Measurements from ENCODE around the gene LY6G5C.

Gene LY6G5C, protein sequence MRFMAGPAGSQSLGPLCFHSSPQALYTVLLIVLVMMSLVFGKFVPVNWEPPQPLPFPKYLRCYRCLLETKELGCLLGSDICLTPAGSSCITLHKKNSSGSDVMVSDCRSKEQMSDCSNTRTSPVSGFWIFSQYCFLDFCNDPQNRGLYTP

DNA sequence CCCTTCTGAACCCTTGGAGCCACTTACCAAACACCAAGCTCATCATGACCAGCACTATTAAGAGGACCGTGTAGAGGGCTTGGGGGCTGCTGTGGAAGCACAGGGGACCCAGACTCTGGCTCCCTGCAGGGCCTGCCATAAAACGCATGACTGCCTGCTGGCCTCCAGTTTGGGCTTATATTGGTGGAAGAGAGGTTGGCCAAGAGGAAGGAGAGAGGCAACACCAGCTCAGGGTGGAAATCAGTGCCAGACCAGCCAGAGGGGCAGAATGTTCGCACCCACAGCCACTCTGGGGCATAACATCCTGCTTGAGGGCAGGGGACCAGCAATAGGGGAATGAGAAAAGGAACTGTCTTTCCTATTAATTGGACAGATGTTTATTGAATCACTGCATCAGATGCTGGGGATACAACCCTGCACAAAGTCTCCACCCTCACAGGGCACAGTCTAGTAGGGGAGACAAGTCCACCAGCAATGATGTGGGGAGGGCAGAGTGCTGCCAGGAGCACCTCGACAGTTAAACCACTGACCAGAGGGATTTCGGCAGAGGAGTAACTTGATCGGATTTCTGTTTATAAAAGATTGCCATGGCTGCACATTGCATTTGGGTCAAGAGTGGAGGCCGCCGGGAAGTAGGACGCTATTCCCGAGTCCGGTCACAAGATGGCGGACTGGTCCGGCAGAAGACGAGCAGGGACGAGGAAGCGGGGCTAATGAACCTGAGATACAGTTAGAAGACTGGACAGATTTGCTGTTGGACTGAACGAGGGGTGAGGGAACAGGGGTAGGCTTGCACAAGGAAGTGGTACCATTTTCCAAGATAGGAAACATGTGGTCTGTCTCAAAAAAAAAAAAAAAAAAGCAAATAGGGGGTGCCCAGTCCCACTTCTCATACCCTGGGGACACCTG lies at the start of gene LY6G5C:
TSS of gene LY6G5C (minus strand) at position 842 of the 909 bp plus-strand sequence. CDS start at position 148, 694 bp downstream.
- peaks cover 2% of the 10 kb centered on the region for H3K4me1 ChIP-seq (ENCODE audit: insufficient read depth, insufficient read length)
- H3K4me3 ChIP-seq (ENCODE audit: insufficient read length, low read depth), result peak within 1 kb of the TSS; percentile 45
- peak within 1 kb of the TSS; percentile 76 for H3K9ac ChIP-seq (ENCODE audit: insufficient read length, low read depth)
- H3K36me3 ChIP-seq (ENCODE audit: insufficient read depth, insufficient read length, low read length), result peaks cover 19% of the 10 kb centered on the region
- no peaks in the 10 kb centered on the region for H3K9me3 ChIP-seq (ENCODE audit: insufficient read depth, low read length)
- H3K27me3 ChIP-seq (ENCODE audit: insufficient read depth, insufficient read length), result no peaks in the 10 kb centered on the region
- DNase-seq (ENCODE audit: low read depth, low spot score), result peak; percentile 50
- TF ChIP-seq ZNF274 (IDR thresholded peaks at IDR 0.05; ENCODE audit: low read depth, low read length) (no peak), SUZ12 (IDR thresholded peaks at IDR 0.05; ENCODE audit: extremely low read depth, insufficient read depth, insufficient read length) (no peak), YY1 (IDR thresholded peaks at IDR 0.05; ENCODE audit: insufficient read depth, insufficient read length) (no peak)

DNA sequence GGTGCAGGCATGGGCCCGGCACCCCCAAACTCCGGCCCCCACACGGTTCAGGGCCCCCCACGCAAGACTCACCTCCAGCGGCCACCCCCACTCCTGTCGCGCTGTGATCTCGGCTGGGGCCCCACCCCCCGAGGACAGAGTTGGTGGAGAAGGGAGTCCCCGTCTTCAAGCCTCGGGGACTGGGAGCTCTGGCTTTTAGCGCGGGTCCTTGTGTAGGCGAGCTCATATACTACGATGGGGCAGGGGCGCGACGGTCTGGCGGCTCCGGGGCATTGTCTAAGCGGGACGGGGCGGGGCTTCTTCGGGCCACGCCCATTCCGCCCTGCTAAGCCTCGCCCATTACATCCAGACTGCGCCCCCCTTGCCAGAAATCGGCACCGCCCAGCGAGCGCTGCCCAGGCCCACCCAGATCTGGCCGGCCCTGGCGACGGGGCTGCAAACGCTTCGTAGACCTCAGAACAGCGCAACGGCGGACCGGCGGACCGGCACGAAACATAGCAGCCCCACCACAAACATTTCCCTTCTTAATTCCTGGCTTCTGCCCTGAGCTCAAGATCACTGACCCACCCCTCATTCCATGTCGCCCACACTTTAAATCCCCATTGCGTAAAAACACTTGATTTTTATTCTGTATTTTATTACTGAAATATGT lies 49.2 kb upstream of the LY6G5C start:
- Histone ChIP-seq H3K36me3 (ENCODE audit: insufficient read depth, insufficient read length, low read length) (peaks cover 71% of the 10 kb centered on the region), H3K4me3 (ENCODE audit: insufficient read length, low read depth) (peak overlapping the region; percentile 66), H3K27me3 (ENCODE audit: insufficient read depth, insufficient read length) (no peaks in the 10 kb centered on the region), H3K9me3 (ENCODE audit: insufficient read depth, low read length) (no peaks in the 10 kb centered on the region), H3K9ac (ENCODE audit: insufficient read length, low read depth) (peak overlapping the region; percentile 83), H3K4me1 (ENCODE audit: insufficient read depth, insufficient read length) (peaks cover 5% of the 10 kb centered on the region)
- peak; percentile 80 for DNase-seq (ENCODE audit: low read depth, low spot score)
- TF ChIP-seq YY1 (IDR thresholded peaks at IDR 0.05; ENCODE audit: insufficient read depth, insufficient read length) (no peak), SUZ12 (IDR thresholded peaks at IDR 0.05; ENCODE audit: extremely low read depth, insufficient read depth, insufficient read length) (no peak), ZNF274 (IDR thresholded peaks at IDR 0.05; ENCODE audit: low read depth, low read length) (no peak)

DNA sequence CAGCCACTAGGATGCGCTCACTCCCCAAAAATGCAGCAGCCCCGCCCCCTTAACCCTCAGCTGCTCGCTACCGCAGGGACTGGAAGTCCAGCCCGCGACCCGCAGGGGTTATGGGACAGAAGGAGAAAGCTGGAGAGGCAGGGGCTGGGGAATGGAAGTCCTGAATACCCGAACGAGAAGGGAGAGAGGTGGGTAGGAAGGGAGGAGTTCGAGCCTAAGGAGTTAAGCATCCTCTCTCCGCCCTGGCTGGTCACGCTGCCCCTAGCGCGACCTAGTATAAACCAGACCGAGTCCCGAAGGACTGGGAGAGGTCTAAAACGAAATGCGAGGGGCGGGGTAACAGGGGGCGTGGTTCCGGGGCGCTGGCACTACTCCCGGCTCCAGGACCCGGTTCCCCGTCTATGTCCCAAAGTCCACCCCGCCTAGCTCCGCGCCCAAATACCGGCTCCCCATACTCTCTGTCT lies 48.7 kb upstream of the LY6G5C start:
- TF ChIP-seq SUZ12 (IDR thresholded peaks at IDR 0.05; ENCODE audit: extremely low read depth, insufficient read depth, insufficient read length) (no peak), ZNF274 (IDR thresholded peaks at IDR 0.05; ENCODE audit: low read depth, low read length) (no peak), YY1 (IDR thresholded peaks at IDR 0.05; ENCODE audit: insufficient read depth, insufficient read length) (no peak)
- peak overlapping the region; percentile 66 for H3K4me3 ChIP-seq (ENCODE audit: insufficient read length, low read depth)
- no peaks in the 10 kb centered on the region for H3K9me3 ChIP-seq (ENCODE audit: insufficient read depth, low read length)
- H3K36me3 ChIP-seq (ENCODE audit: insufficient read depth, insufficient read length, low read length), result peaks cover 71% of the 10 kb centered on the region
- no peaks in the 10 kb centered on the region for H3K27me3 ChIP-seq (ENCODE audit: insufficient read depth, insufficient read length)
- peak overlapping the region; percentile 83 for H3K9ac ChIP-seq (ENCODE audit: insufficient read length, low read depth)
- DNase-seq (ENCODE audit: low read depth, low spot score), result peak; percentile 86
- H3K4me1 ChIP-seq (ENCODE audit: insufficient read depth, insufficient read length), result peaks cover 5% of the 10 kb centered on the region

DNA sequence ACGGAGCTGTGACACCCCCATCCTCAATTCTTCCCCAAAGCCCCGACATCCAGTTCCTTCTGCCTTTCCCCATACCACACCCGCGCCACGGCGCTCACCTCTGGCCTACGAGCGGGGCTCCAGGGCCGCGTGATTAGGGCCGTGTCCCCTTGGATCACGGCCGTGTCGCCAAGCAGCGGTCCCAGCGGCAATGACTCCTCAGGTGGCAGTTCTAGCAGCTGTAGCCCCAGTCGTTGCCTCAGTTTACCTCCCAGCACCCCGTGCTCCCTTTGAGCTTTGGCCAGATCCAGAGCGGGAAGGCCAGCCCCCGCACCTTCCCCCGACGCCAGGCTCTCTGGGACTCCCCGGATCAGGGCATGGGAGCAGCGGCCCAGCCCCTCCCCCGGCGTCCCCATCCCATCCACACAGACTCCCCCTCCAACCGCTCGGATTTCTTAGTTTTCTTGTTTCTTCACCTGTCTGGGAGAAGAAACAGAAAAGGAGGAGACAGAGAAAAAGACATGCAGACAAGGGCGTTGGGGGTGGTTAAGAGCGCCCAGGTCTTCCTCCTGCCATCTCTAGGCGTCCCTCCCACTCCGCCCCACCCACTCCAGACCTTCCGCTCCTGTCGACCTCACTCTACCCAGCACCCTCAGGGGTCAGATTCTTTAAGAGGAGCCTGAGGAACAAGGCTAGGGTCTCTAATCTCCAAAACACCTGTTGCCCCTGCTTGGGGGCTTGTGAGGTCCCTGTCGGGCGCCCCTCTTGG lies 48.1 kb upstream of the LY6G5C start, which contains the start of gene DDAH2:
TSS of gene DDAH2 (minus strand) at position 533 of the 748 bp plus-strand sequence. CDS start at position 395, 138 bp downstream.
- H3K9me3 ChIP-seq (ENCODE audit: insufficient read depth, low read length), result no peaks in the 10 kb centered on the region
- peaks cover 68% of the 10 kb centered on the region for H3K36me3 ChIP-seq (ENCODE audit: insufficient read depth, insufficient read length, low read length)
- DNase-seq (ENCODE audit: low read depth, low spot score), result no peak
- no peak for TF ChIP-seq ZNF274 (IDR thresholded peaks at IDR 0.05; ENCODE audit: low read depth, low read length)
- no peak for TF ChIP-seq SUZ12 (IDR thresholded peaks at IDR 0.05; ENCODE audit: extremely low read depth, insufficient read depth, insufficient read length)
- no peak for TF ChIP-seq YY1 (IDR thresholded peaks at IDR 0.05; ENCODE audit: insufficient read depth, insufficient read length)
- peaks cover 5% of the 10 kb centered on the region for H3K4me1 ChIP-seq (ENCODE audit: insufficient read depth, insufficient read length)
- H3K27me3 ChIP-seq (ENCODE audit: insufficient read depth, insufficient read length), result no peaks in the 10 kb centered on the region
- peak within 1 kb of the TSS; percentile 83 for H3K9ac ChIP-seq (ENCODE audit: insufficient read length, low read depth)
- H3K4me3 ChIP-seq (ENCODE audit: insufficient read length, low read depth), result peak within 1 kb of the TSS; percentile 66

DNA sequence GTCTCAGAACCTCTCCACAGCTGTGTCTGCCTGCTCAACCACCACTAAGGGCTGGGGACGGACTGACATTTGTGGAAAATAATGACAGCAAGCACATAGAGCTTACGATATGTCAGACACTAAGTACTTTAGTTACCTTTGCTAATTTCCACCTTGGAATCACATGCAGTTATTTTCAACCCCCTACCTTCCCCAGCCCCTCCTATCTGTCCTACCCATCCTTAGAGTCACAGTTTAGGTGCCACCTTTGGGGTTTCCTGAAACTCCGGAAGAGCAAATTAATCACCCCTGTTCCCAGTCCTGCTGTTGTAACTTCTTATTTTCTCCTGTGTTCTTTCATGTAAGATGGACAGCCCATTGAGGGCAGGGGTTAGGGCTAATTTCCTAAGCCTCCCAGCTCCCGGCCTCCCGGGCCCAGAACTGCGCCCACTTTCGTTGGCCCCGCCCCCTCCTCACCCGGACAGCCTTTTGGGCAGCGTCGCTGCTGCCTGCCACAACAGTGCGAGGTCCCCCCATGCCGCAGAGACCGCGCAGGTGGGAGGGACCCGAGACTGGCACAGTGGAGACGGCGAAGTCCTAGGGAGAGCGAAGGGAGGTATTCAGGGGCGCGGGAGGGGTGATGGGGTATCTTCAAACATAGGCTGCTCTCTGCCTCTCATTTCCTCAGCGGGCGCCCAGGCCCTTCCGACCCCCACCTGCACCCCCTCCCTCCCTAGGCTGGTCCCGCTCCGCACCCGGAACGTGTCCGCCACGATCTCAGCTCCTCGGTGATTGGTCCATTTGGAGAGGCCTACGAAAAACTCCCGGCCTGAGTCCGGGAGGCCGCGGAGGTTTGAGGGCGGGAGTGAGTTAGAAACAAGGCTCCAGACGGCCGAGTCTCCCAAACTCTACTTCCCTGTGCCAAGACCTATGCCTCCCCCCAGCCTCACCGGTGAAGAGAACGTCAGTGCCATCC lies 47.1 kb upstream of the LY6G5C start:
- DNase-seq (ENCODE audit: low read depth, low spot score), result no peak
- Histone ChIP-seq H3K9me3 (ENCODE audit: insufficient read depth, low read length) (no peaks in the 10 kb centered on the region), H3K36me3 (ENCODE audit: insufficient read depth, insufficient read length, low read length) (peaks cover 59% of the 10 kb centered on the region), H3K4me1 (ENCODE audit: insufficient read depth, insufficient read length) (peaks cover 5% of the 10 kb centered on the region), H3K27me3 (ENCODE audit: insufficient read depth, insufficient read length) (no peaks in the 10 kb centered on the region), H3K4me3 (ENCODE audit: insufficient read length, low read depth) (no peak overlapping the region), H3K9ac (ENCODE audit: insufficient read length, low read depth) (peak overlapping the region; percentile 61)
- TF ChIP-seq ZNF274 (IDR thresholded peaks at IDR 0.05; ENCODE audit: low read depth, low read length) (no peak), SUZ12 (IDR thresholded peaks at IDR 0.05; ENCODE audit: extremely low read depth, insufficient read depth, insufficient read length) (no peak), YY1 (IDR thresholded peaks at IDR 0.05; ENCODE audit: insufficient read depth, insufficient read length) (no peak)

Measured in NT2/D1 (cell line).